ENCODE results near the gene PRSS56.

DNA sequence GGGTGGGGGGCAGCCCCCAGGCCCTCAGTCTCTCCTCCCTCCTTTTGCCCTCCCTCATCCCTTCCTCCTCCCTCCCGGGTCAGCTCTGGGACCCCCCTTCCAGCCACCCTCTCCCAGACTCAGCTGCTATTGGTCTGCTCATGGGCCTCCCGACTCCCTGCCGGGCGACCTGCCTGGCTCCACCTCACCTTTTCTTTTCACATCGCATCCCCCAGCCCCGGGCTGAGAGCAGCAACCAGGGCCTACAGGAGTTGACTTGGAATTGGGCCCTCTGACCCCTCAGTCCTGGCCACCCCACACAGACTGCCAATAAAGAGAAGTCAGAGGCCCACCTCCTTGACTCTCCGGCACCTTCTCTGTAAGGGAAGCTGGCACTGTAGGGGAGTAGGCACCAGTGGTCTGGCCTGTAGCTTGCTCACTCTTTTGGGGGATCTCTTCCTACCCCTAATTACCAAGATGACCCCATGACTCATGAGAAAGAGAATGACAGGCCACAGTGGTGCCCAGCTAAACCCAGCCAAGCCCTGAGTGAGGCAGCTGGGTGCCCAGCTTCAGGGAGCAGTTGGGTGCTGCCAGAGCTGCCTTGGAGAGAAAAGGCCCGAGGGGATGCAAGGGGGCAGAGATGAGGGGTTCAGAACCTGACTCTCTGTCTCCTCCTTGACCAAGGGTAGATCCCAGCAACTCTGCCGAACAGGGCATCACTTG, 30.5 kb upstream of the PRSS56 start:
- TF ChIP-seq, protein P1, sequence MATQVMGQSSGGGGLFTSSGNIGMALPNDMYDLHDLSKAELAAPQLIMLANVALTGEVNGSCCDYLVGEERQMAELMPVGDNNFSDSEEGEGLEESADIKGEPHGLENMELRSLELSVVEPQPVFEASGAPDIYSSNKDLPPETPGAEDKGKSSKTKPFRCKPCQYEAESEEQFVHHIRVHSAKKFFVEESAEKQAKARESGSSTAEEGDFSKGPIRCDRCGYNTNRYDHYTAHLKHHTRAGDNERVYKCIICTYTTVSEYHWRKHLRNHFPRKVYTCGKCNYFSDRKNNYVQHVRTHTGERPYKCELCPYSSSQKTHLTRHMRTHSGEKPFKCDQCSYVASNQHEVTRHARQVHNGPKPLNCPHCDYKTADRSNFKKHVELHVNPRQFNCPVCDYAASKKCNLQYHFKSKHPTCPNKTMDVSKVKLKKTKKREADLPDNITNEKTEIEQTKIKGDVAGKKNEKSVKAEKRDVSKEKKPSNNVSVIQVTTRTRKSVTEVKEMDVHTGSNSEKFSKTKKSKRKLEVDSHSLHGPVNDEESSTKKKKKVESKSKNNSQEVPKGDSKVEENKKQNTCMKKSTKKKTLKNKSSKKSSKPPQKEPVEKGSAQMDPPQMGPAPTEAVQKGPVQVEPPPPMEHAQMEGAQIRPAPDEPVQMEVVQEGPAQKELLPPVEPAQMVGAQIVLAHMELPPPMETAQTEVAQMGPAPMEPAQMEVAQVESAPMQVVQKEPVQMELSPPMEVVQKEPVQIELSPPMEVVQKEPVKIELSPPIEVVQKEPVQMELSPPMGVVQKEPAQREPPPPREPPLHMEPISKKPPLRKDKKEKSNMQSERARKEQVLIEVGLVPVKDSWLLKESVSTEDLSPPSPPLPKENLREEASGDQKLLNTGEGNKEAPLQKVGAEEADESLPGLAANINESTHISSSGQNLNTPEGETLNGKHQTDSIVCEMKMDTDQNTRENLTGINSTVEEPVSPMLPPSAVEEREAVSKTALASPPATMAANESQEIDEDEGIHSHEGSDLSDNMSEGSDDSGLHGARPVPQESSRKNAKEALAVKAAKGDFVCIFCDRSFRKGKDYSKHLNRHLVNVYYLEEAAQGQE (IDR thresholded peaks at IDR 0.05; ENCODE audit: insufficient read depth in 1 of 2, low read depth in 2 of 2, low read length in 1 of 2): no peak
- TF ChIP-seq, protein P2, sequence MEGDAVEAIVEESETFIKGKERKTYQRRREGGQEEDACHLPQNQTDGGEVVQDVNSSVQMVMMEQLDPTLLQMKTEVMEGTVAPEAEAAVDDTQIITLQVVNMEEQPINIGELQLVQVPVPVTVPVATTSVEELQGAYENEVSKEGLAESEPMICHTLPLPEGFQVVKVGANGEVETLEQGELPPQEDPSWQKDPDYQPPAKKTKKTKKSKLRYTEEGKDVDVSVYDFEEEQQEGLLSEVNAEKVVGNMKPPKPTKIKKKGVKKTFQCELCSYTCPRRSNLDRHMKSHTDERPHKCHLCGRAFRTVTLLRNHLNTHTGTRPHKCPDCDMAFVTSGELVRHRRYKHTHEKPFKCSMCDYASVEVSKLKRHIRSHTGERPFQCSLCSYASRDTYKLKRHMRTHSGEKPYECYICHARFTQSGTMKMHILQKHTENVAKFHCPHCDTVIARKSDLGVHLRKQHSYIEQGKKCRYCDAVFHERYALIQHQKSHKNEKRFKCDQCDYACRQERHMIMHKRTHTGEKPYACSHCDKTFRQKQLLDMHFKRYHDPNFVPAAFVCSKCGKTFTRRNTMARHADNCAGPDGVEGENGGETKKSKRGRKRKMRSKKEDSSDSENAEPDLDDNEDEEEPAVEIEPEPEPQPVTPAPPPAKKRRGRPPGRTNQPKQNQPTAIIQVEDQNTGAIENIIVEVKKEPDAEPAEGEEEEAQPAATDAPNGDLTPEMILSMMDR (IDR thresholded peaks at IDR 0.05): no peak
